CD4-positive, alpha-beta T cell treated with Interleukin-1 beta for 1 hour (primary cell): Measurements from ENCODE around the gene TACC2.

Experiments
- DNase-seq, 2 donors: peaks; one replicate each; pipeline ENCODE4 v3.0.0-alpha.2; 2020 to 2022

TACC2 gene

DNA sequence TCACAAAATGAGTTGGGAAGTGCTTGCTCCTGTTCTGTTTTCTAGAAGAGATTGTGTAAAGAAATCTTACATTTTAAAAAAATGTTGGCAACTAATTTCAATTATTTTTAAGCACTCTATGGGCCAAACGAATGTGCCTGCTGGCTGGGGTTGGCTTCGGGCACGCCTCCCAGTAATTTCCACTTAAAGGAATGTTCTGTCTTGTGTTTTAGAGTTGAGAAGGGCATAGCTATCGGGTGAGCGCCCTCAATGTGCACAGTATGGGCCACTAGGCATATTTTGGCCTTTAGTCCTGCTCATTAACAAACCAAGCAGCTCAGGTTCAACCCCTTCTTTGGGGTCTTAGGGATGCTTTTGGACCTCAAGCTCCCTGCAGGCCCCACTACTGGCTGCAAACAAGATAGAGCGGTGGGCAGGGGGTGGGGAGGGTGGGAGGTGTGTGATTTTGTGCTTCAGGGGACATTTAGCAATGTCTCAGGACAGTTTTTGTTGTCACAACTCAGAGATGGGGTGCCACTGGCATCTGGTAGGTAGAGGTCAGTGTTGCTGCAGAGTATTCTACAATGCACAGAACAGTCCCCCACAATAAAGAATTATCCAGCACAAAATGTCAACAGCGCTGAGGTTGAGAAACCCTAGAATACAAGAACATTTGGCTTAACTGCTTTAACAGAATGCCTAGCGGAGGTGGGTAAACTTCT lies 40.7 kb downstream of the TACC2 start:
- no peak for DNase-seq

DNA sequence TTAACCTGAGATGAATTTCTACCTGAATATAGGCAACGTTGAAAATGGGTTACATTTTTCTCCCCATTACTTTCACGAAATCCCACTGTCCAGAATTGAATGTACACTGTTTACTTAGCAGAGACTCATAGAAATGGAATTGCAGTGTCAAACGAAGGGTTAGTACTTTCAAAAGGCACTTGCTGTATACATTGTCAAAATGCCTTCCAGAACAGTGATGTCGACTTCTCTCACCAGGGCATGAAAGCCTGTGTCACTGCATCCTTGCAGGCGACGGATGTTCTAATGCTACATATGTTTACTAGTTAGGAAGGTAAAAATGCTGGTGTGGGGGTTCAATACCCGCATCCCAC lies 41.2 kb downstream of the TACC2 start:
- no peak for DNase-seq

DNA sequence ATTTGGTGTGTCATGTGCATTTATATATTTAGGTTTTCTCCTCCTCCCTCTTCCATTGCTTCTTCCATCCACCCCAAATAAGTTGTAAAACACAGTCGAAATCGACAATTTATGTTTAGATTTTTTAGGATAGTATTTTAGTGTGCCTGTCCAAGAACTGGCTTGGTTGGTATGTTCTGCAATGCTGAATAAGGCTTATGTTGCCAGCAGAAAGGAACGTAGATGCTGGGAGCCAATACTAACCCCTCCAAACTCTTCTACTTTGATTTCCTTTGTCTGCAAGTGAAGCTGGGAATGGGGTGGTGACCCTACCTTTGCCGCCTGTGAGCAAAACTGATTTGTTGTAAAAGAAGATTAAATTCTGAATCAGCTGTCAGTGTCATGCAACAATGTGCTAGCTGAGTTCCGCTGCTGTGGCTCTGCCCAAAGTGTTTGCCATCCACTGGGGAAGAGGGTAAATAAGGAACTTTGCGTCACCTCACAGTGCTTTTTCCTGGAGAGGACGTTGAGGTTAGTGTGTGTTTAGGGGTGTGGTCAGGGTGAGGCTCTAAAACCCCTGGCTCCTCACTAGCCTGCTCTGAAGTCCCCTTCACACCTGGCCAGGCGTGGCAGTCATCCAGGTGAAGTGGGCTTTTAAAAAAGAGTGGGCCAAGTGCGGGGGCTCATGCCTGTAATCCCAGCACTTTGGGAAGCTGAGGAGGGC lies 44.4 kb downstream of the TACC2 start:
- no peak for DNase-seq

DNA sequence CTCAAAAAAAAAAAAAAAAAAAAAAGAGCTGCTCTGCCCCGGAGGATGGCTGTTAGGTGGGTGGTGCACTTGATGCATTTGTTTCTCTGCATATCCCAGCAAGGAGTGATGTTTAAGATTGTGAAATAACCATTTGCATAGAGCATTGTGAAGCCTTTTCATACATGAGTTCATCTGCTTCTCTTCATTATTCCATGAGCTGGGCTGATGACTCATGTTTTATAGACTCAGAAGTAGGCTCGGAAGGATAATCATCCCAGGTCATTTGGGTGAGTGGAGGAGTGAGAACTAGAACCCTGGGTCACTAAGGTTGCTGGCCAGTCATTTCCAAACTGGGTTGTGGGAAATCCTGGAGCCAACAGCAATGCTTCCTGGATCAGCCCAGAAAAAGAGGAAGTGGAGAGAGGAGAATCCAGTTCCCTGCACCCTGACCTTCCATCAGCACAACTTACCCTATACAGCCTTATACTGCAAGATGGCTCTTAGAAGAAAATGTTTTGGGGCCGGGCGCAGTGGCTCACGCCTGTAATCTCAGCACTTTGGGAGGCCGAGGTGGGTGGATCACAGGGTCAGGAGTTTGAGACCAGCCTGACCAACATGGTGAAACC lies 45.3 kb downstream of the TACC2 start:
- no peak for DNase-seq

DNA sequence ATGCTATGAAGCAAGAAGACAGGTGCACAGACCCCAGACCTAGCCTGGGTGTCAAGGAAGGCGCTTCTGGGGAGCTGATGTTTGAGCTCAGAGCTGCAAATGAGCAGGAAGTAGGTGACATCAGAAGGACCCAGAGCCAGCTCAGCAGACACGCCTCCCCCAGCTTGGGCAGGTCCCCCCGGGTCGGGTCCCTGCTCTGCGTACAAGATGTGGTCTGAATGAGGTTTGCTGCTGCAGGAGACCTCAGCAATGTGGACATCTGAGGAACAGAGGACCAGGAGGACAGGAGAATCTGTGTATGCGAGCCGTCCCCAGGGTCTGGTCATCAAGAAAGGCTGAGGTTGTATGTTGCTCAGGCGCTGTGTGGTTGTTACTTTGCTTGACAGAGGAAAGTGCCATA lies 51.8 kb downstream of the TACC2 start:
- no peak for DNase-seq

DNA sequence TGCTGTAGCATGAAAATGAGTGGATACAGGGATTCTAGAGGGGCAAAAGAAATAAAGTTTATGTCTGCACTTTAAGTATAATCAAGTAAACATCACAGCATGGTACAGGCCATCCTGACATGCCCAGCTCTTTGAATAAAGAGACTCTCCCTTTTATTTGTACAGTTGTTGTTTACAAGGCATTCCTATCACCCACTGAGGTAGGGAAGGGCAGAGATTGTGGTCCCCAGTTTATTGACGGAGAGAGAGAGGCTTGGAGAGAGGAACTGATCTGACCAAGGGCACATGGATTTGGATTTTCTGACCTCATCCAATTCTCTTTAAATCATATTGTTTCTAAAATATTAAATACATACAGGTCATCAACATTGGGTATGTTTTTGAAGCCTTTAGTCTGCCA lies 53.9 kb downstream of the TACC2 start:
- DNase-seq, result no peak

DNA sequence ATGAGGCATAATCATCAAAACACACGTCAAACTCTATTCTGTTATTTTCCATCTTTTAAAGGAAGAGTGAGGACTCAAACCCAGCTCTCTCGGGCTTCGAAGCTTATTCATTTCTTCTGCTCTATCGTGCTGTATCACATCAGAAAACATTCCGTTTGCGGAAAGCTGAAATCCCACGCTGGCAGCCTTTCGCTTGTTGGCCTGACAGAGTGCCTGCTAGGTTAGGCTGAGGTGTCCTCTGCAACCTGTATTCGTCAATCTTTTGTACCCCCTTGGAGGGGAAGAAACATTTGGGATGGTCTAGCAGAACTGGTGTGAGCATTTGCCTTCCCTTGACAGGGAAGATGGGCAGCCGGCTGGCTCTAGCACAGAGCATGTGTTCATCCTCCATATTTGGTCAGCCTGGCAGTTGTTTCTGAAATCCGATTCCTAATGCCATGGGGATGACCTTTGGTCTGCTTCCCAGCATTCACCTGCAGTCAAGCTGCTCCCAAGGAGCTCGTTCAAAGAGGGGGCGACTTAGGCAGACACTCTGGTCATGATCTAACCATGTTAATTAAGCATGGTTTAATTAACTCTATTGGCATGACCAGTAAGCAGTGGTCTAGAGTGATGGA lies 55.2 kb downstream of the TACC2 start:
- no peak for DNase-seq

DNA sequence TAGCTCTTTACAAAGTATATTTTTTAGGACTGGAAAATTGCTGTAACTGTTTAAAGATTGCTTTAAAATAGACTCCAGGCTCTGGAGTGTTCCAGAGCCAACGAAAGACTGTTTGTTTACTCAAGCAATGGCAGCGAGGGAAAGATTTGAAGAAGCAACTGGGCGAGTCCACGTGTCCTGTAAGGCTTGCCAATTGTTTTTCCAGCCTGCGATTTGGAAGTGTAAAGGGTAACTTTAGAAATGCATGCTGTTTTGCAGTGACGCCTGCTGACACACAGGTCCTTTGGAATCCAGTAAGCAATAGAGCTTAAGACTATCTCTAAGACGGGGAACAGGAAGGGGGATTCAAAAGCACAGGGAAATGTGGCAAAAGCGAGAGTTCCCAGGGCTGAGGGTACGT lies 55.8 kb downstream of the TACC2 start:
- DNase-seq, result no peak

DNA sequence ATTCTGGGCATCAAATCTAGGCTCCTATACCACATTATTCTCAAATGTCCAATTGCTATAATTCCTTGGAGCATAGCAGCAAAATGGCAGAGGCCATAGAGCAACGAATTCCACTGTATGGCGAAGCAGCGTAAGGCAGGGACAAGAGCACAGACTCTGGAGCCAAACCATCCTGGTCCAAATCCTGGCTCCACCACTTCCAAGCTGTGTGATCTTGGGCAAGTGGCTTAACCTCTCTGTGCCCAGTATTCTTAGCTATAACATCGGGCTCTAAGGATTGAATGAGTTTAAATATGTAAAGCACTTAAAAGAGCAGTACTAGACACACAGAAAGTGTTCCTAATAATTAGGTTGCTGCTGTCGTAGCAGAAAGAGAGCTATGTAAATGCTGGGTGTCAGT lies 56.2 kb downstream of the TACC2 start:
- DNase-seq, result no peak

DNA sequence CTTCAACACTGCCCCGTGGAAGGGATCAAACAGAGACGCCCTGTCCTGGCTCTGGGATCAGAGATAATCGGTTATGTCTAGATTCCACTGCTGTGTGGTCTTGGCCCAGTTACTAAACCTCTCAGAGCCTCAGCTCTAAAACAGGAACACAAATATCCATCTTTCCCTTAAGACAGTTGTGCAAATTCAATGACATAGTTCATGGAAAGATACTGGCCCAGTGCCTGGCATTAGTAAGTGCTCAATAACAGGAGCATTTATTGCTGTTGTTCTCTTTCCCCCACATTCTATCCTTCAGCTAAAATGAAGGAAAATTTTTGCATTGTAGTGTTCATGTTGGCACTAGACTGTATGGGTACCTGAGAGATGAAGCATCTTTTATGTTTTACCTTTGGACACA lies 58.6 kb downstream of the TACC2 start:
- DNase-seq, result no peak

DNA sequence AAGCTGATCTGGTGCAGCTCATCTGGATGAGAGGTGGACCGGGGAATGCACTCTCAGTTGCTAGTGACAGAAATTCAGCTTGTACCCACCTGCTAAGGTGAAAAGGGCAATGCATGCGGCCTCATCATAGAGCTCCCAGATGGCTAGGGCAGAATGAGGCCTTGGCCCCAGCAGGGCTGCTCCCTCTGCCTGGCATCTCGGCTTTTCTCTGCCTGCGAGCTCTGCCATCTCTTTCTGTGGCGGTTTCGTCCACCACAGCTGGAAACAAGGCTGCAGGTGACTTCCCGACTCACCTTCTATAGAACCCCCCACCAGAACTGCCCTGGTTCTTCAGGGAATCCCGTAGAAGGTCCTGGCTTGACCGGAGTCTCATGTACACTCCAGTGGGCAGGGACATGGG lies 60.1 kb downstream of the TACC2 start:
- DNase-seq, result no peak

DNA sequence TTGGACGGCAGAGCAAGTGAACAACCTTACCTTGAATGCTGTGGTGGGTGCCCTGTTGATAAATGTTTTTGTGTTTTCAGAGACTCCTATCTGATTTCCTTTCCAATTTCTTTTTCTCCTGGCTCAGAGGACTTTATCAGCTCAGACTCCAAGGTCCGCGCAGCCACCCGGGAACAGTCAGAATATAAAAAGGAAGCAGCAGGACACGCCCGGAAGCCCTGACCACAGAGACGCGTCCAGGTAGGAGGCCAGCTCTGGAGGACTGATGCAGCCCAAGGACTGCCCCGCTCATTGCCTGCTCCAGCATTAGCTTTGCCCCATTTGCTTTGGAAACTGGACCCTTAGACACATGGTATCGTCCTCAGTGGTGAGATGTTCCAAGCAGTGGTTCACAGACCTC lies 61.3 kb downstream of the TACC2 start:
- no peak for DNase-seq

DNA sequence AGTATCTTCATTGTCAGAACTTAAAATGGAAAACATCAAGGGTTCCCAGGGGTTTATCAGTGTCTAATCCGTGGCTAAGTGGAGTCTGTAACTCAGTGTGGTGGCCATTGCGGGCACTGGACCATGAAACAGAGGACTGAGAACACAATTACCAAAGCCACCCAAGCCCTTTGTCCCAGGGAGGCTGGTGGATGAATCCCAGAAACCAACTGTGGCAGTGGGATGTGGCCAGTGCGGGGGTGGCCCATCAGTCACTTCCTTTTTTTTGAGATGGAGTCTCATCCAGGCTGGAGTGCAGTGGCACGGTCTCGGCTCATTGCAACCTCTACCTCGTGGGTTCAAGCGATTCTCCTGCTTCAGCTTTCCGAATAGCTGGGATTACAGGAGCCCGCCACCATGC lies 61.8 kb downstream of the TACC2 start:
- DNase-seq, result no peak

DNA sequence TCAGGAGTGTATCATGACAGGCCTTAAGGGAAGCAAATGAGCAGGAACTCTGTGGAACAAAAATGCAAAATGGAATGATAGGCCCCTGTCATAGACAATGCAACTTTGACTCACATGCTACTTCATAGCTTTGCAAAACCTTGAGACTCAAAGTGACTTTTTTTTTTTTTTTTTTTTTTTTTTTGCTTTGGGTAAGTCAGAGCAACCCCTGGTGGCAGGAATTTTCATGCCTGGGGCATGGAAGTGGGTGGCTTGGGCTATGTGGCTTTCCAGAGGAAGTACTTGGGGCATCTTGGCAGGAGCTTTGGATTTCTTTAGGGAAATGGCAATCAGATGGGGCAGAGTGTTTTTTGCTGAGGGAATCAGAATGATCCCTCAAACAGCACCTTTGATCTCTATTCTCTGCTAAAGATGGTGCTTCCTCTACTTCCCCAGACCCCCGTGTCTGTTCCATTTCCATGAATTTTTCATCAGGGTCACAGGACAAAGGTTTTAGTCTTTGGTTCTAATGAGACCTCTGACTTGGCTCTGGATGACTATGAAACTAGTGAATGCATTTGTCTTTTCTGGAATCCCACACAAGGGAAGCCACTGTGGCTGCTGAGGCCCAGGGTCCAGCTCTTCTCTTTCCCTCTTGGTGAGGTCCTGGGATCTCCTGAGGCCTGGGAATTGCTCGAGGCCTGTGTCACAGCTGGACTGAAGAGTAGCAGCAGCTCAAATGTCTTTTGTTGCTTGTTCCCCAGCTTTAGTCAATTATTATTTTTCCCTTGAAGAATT lies 62.8 kb downstream of the TACC2 start:
- DNase-seq, result no peak

DNA sequence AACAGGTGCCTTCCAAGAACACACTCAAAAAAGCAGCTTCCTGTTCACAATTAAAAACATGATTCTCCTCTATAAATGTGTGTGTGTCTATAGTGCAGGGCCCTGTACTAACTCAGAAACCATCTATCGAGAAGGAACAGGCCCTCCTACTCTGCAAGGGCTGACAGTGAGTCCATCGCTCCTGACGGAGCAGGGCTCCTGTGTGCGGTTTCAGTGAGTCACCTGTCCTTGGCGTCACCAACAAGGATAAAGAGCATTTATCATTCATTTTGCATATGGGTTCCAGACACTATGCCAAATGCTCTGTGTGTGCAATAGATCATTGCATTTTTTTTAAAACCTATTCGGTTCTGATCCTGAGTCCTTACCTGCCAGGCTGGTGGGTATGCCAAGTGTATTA lies 63.7 kb downstream of the TACC2 start:
- no peak for DNase-seq

DNA sequence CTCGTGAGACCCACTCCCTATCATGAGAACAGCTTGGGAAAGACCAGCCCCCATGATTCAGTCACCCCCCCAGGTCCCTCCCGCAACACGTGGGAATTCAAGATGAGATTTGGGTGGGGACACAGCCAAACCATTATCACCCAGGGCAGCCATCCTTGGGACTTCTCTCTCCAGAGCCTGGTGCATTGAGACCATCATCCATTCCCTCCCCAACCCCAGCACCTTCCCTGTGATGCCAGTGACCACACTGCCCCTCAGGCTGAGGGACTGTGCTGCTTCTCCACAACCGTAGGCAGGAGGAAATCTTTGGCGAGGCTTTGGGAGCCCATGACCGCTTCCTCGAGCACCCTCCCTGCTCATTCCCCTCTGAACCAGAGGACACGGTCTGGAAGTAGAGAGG lies 64.4 kb downstream of the TACC2 start:
- no peak for DNase-seq

DNA sequence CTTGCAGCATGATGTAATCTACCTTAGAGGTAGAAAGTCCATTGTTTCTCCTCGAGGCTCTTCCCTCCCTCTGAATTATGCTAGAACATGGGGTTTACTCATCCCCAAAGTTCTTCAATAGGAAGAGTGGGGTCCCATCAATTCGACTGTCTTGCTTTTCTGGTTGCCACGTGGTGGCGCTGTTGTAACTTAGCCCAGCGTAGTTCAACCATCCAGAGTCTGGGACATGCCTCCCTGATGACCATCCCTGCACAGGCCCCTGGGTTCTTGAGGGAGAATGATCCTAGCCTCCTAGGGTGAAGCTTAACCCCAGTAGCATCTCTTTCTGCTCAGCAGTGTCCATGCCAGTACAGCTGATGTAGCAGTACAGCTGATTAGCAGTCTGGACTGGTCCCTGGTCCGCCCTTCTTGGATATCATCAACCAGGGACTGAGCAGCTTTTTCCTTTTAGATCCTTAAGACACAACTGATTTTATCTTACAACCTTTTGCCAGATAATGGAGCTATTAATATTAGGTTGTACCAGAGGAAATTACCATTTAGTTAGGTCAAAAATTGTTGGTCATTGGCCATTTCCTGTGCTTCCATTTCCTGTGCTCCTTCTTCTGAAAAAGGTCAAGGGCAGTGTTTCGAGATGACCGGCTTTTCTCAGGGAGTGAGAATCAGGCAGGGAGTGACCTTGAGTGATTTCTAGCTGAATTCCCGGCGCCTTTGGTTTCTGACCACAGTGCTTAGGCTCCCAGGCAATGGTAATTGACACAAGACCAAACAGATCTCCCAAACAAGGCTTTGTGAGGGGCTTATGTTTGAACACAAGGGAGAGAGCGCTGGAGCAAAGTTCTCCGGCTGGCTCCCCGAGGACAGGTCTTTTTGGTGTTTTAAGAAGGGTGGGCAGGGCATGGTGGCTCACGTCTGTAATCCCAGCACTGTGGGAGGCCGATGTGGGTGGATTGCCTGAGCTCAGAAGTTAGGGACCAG lies 65.4 kb downstream of the TACC2 start:
- no peak for DNase-seq

DNA sequence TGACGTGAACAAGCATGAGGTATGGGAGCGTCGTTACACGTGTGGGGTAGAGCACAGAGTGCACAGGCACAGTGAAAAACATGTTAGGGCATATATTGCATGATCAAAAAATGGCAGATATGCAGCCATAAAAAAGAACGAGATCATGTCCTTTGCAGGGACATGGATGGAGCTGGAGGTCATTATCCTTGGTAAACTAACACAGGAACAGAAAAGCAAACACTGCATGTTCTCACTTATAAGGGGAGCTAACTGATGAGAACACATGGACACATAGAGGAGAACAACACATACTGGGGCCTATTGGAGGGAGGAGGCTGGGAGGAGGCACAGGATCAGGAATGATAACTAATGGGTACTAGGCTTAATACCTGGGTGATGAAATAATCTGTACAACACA lies 66.3 kb downstream of the TACC2 start:
- DNase-seq, result no peak

DNA sequence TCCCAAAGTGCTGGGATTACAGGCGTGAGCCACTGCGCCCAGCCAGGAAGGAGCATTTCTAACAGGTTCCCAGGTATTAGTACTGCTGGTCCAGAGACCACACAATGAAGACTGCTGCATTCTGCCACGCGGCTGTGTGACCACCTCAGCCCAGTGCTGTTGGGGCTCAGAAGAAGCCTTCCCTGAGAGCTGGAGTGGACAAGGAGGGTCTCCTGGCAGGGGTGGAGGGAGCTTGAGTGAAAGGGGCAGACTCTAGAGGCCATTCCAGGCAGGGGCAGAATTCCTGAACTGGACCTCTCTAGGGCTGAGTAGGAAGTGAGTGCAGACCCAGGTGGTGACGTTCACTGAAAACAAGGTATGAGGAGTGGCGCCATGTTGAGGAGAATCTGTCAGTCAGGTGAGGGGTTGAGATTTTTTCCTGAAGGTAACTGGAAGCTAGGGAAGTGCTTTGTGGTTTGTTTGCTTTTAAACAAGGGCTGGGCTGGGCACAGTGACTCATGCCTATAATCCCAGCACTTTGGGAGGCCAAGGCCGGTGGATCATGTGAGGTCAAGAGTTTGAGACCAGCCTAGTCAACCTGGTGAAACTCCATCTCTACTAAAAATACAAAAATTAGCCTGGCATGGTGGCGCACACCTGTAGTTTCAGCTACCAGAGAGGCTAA lies 67.6 kb downstream of the TACC2 start:
- no peak for DNase-seq

DNA sequence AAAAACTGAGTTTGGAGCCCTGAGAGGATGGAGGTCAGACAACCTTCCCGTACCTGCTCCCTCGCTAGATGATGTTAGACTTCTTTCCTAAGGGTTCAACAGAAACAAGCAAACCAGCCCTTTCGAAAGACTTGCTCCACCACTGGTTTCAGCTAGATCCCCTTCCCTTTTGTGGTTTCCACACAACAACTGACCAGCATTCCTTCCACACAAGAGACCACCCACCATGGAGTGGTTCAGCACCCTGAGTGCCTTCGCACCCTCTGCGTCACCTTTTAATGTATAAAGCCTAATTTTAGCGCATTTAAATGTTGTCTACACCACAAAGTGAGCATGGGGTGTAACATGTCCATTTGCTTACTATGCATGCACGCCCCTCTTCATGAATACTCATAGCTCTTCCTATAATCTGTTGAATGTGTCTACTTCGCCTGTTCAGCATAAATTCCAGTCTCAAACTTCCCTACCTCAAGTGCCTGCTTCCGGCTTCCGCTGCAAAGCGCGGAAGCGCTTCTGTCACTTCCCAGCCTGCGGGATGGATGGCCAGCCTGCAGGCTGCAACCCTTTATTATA lies 69.0 kb downstream of the TACC2 start:
- DNase-seq, result no peak

DNA sequence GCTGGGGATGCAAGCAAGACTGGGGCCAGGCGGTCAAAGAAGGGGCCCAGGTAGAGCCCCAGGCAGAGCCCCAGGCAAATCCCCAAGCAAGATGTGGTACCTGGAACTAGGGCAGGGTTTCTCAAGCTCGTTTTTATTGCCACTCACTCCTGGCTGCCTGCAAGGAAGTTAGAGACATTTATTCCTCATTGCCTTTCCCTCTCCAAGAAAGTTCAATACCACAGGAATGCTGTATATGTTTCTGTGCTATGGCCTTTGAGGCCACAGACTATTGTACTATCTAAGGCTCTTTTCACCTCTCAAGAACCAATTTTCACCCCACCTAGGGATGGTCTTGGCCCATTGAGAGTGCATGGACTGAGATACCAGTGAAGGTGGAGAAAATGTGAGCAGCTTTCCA lies 71.3 kb downstream of the TACC2 start:
- DNase-seq, result no peak
